Esophagus squamous epithelium (tissue), 5 donors: ENCODE data around the gene MXD1. TPM values are rescaled to one million over a fixed set of nuclear protein-coding genes. Genes with fewer than 3 reads are reported as not detected.

Experiments used
- DNase-seq: peaks from one replicate; lab custom pipeline; 2025; lab: John Stamatoyannopoulos, UW
- H3K27ac ChIP-seq, 4 donors: fragments of 200-600 bp; sonication (generic); one replicate each; pipeline ENCODE4 v1.5.1; 2016 to 2019; ENCODE audit warnings: mild to moderate bottlenecking in 1 of 4
- H3K27me3 ChIP-seq, 4 donors: fragments of 200-600 bp; sonication (generic); 1 replicate in 3 of 4; 2 replicates in 1 of 4; pipeline versions ENCODE4 v1.5.1 to v1.6.0; 2017 to 2021; ENCODE audit warnings: antibody characterized with exemption in 1 of 4
- H3K36me3 ChIP-seq, 3 donors: fragments of 200-600 bp; sonication (generic); one replicate each; pipeline ENCODE4 v1.5.1; 2016 to 2019
- H3K4me1 ChIP-seq, 3 donors: fragments of 200-600 bp; sonication (generic); one replicate each; pipeline ENCODE4 v1.5.1; 2017 to 2019
- H3K4me3 ChIP-seq, 4 donors: fragments of 200-600 bp; sonication (generic); 1 replicate in 3 of 4; 2 replicates in 1 of 4; pipeline ENCODE4 v1.5.1; 2016 to 2019; ENCODE audit warnings: mild to moderate bottlenecking in 2 of 4, moderate library complexity in 1 of 4
- H3K9me3 ChIP-seq, 3 donors: fragments of 200-600 bp; sonication (generic); one replicate each; pipeline ENCODE4 v1.5.1; 2016 to 2019
- POLR2A ChIP-seq, 4 donors: fragments of 450-650 bp; IDR thresholded peaks; one replicate each; pipeline ENCODE4 v1.6.1; 2017; ENCODE audit warnings: antibody characterized with exemption in 4 of 4, mild to moderate bottlenecking in 4 of 4, moderate library complexity in 3 of 4
- WGBS, 2 donors: methylation state at CpG; one replicate each; pipeline ENCODE4 v1.1.5; 2018; 5-methylcytosine and 5-hydroxymethylcytosine counted together
- intact Hi-C: fragments of 100-400 bp; cut with DNase I; formaldehyde crosslinking; loops from one replicate; pipeline ENCODE4 v1.15.0; 2022
- total RNA-seq, 4 donors: library from RNA; depleted of rRNA; stranded (reverse); fragments of >200 nt; gene quantifications; one replicate each; pipeline ENCODE4 v1.1.0, GENCODE V29; 2016
- TF ChIP-seq, protein P1 (sequence below), 6 experiments: fragments of 450-650 bp in 4 of 6; fragments of 200-600 bp in 2 of 6; sonication (generic) in 2 of 6; IDR thresholded peaks; one replicate each; pipeline ENCODE4 v1.5.1; 2016 to 2019; ENCODE audit warnings: antibody characterized with exemption in 6 of 6, mild to moderate bottlenecking in 4 of 6, moderate library complexity in 4 of 6
- donor health status: DM: yes; HTN: yes; CAD: no.

MXD1 gene
- total RNA-seq, 4 donors from 2014 or later = 38.5 to 121 (median 83.2) TPM

DNA sequence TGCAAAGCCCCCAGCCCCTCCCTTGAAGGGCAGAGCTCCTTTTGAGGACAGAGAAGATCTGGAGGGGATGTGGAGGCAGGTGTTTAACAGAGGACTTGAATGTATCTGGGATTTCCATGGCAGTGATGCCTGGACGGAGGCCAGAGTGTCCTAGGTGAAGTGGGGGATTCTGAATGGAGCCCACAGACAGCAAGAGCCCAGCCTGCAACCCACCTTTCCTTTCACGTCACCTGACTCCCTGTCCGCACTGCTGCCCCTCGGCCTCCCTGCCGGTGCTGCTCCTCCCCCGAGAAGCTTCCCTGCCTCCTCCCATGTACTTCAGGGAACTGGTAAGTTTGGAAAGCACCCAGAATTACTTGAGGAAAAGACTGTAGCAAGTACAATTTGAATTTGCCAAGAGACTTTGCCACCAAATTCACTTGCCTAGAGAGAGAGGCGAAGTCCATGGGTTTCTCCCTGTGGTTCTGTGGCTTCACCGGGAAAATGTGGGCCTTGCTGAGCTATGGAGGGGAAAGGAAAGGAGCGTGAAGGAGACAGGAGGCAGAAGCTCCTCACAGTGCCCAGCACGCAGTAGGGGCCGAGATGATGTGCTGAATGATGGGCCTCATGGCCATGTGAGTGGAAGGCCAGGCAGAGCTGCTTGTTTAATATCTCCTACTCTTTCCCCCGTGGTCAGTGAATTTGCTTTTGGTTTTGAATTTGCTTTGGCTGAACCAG, 60.4 kb downstream of the MXD1 start:
- Histone ChIP-seq H3K36me3 (no peaks in the 10 kb centered on the region), H3K4me1 (no peaks in the 10 kb centered on the region), H3K4me3 (no peak overlapping the region), H3K27me3 (no peaks in the 10 kb centered on the region), H3K9me3 (no peaks in the 10 kb centered on the region), H3K27ac (no peak overlapping the region)
- intact Hi-C loops = no loop called here
- 91 to 94% methylated on average over 12 of the region's 12 CpGs for WGBS, 2 donors
- DNase-seq = no peak
- TF ChIP-seq POLR2A (IDR thresholded peaks at IDR 0.05) = no peak
- TF ChIP-seq, protein P1, sequence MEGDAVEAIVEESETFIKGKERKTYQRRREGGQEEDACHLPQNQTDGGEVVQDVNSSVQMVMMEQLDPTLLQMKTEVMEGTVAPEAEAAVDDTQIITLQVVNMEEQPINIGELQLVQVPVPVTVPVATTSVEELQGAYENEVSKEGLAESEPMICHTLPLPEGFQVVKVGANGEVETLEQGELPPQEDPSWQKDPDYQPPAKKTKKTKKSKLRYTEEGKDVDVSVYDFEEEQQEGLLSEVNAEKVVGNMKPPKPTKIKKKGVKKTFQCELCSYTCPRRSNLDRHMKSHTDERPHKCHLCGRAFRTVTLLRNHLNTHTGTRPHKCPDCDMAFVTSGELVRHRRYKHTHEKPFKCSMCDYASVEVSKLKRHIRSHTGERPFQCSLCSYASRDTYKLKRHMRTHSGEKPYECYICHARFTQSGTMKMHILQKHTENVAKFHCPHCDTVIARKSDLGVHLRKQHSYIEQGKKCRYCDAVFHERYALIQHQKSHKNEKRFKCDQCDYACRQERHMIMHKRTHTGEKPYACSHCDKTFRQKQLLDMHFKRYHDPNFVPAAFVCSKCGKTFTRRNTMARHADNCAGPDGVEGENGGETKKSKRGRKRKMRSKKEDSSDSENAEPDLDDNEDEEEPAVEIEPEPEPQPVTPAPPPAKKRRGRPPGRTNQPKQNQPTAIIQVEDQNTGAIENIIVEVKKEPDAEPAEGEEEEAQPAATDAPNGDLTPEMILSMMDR (IDR thresholded peaks at IDR 0.05) = no peak

DNA sequence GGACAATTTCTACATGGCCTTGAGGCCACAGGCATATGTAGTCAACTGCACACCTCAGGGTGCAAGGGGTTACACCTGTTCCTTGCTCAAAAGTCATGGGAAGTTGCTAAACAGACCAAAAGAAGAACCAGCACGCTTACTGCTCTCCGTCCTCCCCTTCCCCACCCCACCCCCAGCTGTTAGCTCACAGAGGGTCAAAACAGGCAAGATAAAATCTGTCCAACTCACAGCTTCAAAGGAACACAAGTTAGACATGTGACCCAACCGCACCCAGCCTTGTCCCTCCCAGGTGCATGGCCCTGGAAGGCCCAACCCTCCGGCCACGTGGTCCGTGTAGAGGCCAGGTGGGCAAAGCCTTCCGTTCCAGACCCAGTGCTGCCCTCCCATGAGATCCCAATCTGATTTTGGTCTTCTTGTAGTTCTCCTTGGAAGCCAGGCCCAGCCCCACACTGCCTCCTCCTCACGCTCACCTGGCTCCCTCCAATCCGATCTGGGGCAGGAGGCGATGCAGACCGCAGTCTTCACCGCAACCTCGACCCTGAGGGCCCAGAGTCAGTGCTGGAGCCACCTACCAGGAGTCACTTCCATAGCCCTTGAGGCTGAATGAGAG, 61.0 kb downstream of the MXD1 start:
- WGBS, 2 donors = 72 to 82% methylated on average over 6 to 7 of the region's 13 CpGs
- DNase-seq = no peak
- no peaks in the 10 kb centered on the region for H3K36me3 ChIP-seq
- no peak overlapping the region for H3K4me3 ChIP-seq
- no peaks in the 10 kb centered on the region for H3K27me3 ChIP-seq
- intact Hi-C loops = no loop called here
- TF ChIP-seq POLR2A (IDR thresholded peaks at IDR 0.05) = no peak
- TF ChIP-seq, protein P1 (IDR thresholded peaks at IDR 0.05) = no peak
- H3K9me3 ChIP-seq = no peaks in the 10 kb centered on the region
- H3K4me1 ChIP-seq = no peaks in the 10 kb centered on the region
- H3K27ac ChIP-seq = no peak overlapping the region

DNA sequence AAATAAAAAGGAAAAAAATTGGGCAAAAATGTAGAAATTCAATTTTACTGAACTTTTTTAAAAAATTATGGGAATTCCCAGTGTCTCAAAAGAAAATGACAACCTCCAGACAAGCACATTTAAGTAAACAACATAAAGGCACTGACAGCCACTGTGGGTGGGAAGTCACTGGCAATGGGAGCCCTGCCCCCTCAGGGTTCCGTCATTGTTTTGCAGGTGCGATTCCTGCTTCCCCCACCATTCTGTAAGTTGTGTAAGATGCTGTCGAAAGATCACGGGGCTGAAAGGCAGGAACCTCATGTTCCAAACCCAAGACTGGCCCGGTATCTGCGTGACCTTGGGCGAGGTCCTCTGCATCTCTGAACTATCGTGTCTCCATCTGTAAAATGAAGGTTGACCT, 62.3 kb downstream of the MXD1 start:
- no peaks in the 10 kb centered on the region for H3K4me1 ChIP-seq
- no peak for DNase-seq
- no peak for TF ChIP-seq POLR2A (IDR thresholded peaks at IDR 0.05)
- TF ChIP-seq, protein P1 (IDR thresholded peaks at IDR 0.05) = no peak
- H3K27me3 ChIP-seq = no peaks in the 10 kb centered on the region
- 72 to 86% methylated on average over 2 to 8 of the region's 8 CpGs for WGBS, 2 donors
- no peak overlapping the region for H3K4me3 ChIP-seq
- no peaks in the 10 kb centered on the region for H3K9me3 ChIP-seq
- intact Hi-C loops = no loop called here
- no peak overlapping the region for H3K27ac ChIP-seq
- no peaks in the 10 kb centered on the region for H3K36me3 ChIP-seq

DNA sequence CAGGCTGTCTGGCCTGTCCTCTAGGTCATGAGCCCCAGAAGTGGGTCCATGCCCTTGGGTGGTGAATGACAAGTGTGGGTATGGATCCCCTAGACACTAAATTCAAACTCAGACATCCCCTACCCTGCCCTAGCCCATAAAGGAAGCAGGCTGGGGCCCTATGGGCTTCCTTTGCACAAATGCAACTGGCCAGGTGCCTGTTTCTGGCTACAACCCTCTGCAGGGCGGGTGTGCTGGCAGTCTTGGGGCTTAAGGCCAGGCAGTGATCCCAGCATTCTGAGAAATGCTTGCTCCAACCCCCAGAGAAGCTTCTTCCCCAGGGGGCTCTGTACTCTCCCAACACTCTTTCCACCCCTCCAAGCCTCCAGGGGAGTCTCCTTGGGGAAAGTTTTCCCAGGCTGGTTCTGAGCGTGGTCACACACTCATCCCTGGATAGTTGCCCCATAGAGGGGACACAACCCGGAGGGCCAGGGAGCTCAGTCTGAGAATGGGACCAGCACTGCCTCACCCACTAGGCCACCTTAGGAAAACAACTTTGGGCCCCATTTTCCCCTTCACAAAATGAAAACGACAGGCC, 63.1 kb downstream of the MXD1 start:
- H3K36me3 ChIP-seq = no peaks in the 10 kb centered on the region
- DNase-seq = no peak
- TF ChIP-seq POLR2A (IDR thresholded peaks at IDR 0.05) = no peak
- TF ChIP-seq, protein P1 (IDR thresholded peaks at IDR 0.05) = no peak
- intact Hi-C loops = no loop called here
- no peak overlapping the region for H3K27ac ChIP-seq
- H3K9me3 ChIP-seq = no peaks in the 10 kb centered on the region
- H3K27me3 ChIP-seq = no peaks in the 10 kb centered on the region
- H3K4me3 ChIP-seq = no peak overlapping the region
- 86% methylated on average over 1 of the region's 4 CpGs for WGBS, 2 donors
- no peaks in the 10 kb centered on the region for H3K4me1 ChIP-seq
